WTC11 (cell line): Measurements from ENCODE around the gene GATA2. TPM values are rescaled to one million over a fixed set of nuclear protein-coding genes. Genes with fewer than 3 reads are reported as not detected.
A peak's percentile ranks its signal among the peaks of the same experiment; 100 is the strongest.

Experiments used
- ATAC-seq: fragments of 200-7000 bp; cut with Tn5 transposase; 2 replicates; pipeline ENCODE4 v1.10.0; 2021; ENCODE audit warnings: mild to moderate bottlenecking, moderate library complexity
- Bru-seq: library from RNA; stranded (reverse); fragments of 400-500 nt; gene quantifications from one replicate; lab custom pipeline; 2021; lab: Mats Ljungman, UMichigan
- CTCF ChIA-PET: fragments of 300-600 bp; sonication (Branson Sonifier 250); formaldehyde crosslinking; loops from one replicate; lab custom pipeline; 2021; ENCODE audit warnings: antibody characterized with exemption; lab: Charles Lee
- POLR2A ChIA-PET: fragments of 350-600 bp; sonication (Branson Sonifier 250); formaldehyde crosslinking; loops from one replicate; lab custom pipeline; 2021; ENCODE audit warnings: antibody characterized with exemption; lab: Charles Lee
- DNase-seq: peaks from one replicate; pipeline ENCODE4 v3.0.0; 2021; ENCODE audit warnings: low spot score
- H3K27ac Mint-ChIP-seq: 2 replicates; pipeline ENCODE4 v1.8.0; 2021; ENCODE audit warnings: mixed read lengths
- H3K27me3 Mint-ChIP-seq: 2 replicates; pipeline ENCODE4 v1.8.0; 2021; ENCODE audit warnings: low read depth, mild to moderate bottlenecking, moderate library complexity, mixed read lengths
- H3K36me3 Mint-ChIP-seq: 2 replicates; pipeline ENCODE4 v1.8.0; 2021; ENCODE audit warnings: mixed read lengths
- H3K4me1 Mint-ChIP-seq: 2 replicates; pipeline ENCODE4 v1.8.0; 2022; ENCODE audit warnings: mixed read lengths
- H3K4me3 Mint-ChIP-seq: 2 replicates; pipeline ENCODE4 v1.8.0; 2021; ENCODE audit warnings: mild to moderate bottlenecking, moderate library complexity, mixed read lengths
- H3K9me3 Mint-ChIP-seq: 2 replicates; pipeline ENCODE4 v1.8.0; 2021; ENCODE audit warnings: mixed read lengths
- CREM ChIP-seq: sonication (generic); formaldehyde crosslinking; IDR thresholded peaks from 2 replicates; pipeline ENCODE4 v1.8.1; 2022; ENCODE audit warnings: mild to moderate bottlenecking, missing genetic modification reagents, moderate library complexity
- ELF4 ChIP-seq: sonication (generic); formaldehyde crosslinking; IDR thresholded peaks from 2 replicates; pipeline ENCODE4 v1.8.1; 2022; ENCODE audit warnings: low read depth, mild to moderate bottlenecking, moderate library complexity, missing genetic modification reagents
- EMX1 ChIP-seq: fragments of 250-450 bp; sonication (Bioruptor Pico); IDR thresholded peaks from 2 replicates; pipeline ENCODE4 v1.8.0; 2021; ENCODE audit warnings: mild to moderate bottlenecking
- ESRRA ChIP-seq: sonication (generic); formaldehyde crosslinking; IDR thresholded peaks from 2 replicates; pipeline ENCODE4 v1.8.1; 2022; ENCODE audit warnings: mild to moderate bottlenecking, missing genetic modification reagents, borderline replicate concordance
- FOXP1 ChIP-seq: sonication (generic); formaldehyde crosslinking; IDR thresholded peaks from 2 replicates; pipeline ENCODE4 v1.8.0; 2022; ENCODE audit warnings: missing genetic modification reagents, mild to moderate bottlenecking, moderate library complexity, borderline replicate concordance
- GABPB1 ChIP-seq: sonication (generic); formaldehyde crosslinking; IDR thresholded peaks from 2 replicates; pipeline ENCODE4 v1.8.1; 2023; ENCODE audit warnings: mild to moderate bottlenecking, missing genetic modification reagents
- HMGA2 ChIP-seq: fragments of 250-450 bp; sonication (Bioruptor Pico); IDR thresholded peaks from 2 replicates; pipeline ENCODE4 v1.4.0; 2021; ENCODE audit warnings: mild to moderate bottlenecking, moderate library complexity
- JAZF1 ChIP-seq: fragments of 250-450 bp; sonication (Bioruptor Pico); IDR thresholded peaks from 2 replicates; pipeline ENCODE4 v1.9.0; 2021; ENCODE audit warnings: moderate library complexity, mild to moderate bottlenecking, inconsistent platforms
- NR1H2 ChIP-seq: sonication (generic); formaldehyde crosslinking; IDR thresholded peaks from 2 replicates; pipeline ENCODE4 v1.9.0; 2021; ENCODE audit warnings: mild to moderate bottlenecking, moderate library complexity, missing genetic modification reagents
- OVOL2 ChIP-seq: fragments of 250-450 bp; sonication (Bioruptor Pico); IDR thresholded peaks from 2 replicates; pipeline ENCODE4 v1.9.0; 2021; ENCODE audit warnings: mild to moderate bottlenecking, borderline replicate concordance
- PRRX2 ChIP-seq: fragments of 250-450 bp; sonication (Bioruptor Pico); IDR thresholded peaks from 2 replicates; pipeline ENCODE4 v1.8.0; 2021; ENCODE audit warnings: mild to moderate bottlenecking
- RELA ChIP-seq: sonication (generic); formaldehyde crosslinking; IDR thresholded peaks from 2 replicates; pipeline ENCODE4 v1.8.1; 2022; ENCODE audit warnings: missing genetic modification reagents, mild to moderate bottlenecking, borderline replicate concordance
- ZNF121 ChIP-seq: sonication (generic); formaldehyde crosslinking; IDR thresholded peaks from 2 replicates; pipeline ENCODE4 v1.8.0; 2023; ENCODE audit warnings: missing genetic modification reagents
- ZNF263 ChIP-seq: sonication (generic); formaldehyde crosslinking; IDR thresholded peaks from 2 replicates; pipeline ENCODE4 v1.8.1; 2022; ENCODE audit warnings: low read depth, mild to moderate bottlenecking, moderate library complexity, missing genetic modification reagents
- ZNF317 ChIP-seq: sonication (generic); formaldehyde crosslinking; IDR thresholded peaks from 2 replicates; pipeline ENCODE4 v1.8.1; 2023; ENCODE audit warnings: low read depth, mild to moderate bottlenecking, moderate library complexity, missing genetic modification reagents, borderline replicate concordance
- long read RNA-seq, 3 experiments: library from RNA in 1 of 3; library from capped mRNA in 1 of 3; library from polyadenylated mRNA in 1 of 3; unstranded in 2 of 3; stranded (forward) in 1 of 3; transcript quantifications; one replicate each; pipeline ENCODE4 v2.0.0, GENCODE V29; 2021
- total RNA-seq: library from RNA; stranded (reverse); gene quantifications from 3 replicates; pipeline ENCODE4 v1.2.3, GENCODE V29; 2021
- TF ChIP-seq, protein P1 (sequence below): sonication (generic); formaldehyde crosslinking; IDR thresholded peaks from 2 replicates; pipeline ENCODE4 v1.8.1; 2022; ENCODE audit warnings: mild to moderate bottlenecking, moderate library complexity, missing genetic modification reagents
- TF ChIP-seq, protein P2 (sequence below): sonication (generic); formaldehyde crosslinking; IDR thresholded peaks from 2 replicates; pipeline ENCODE4 v1.8.1; 2023; ENCODE audit warnings: mild to moderate bottlenecking, missing genetic modification reagents, moderate library complexity
- TF ChIP-seq, protein P3 (sequence below): sonication (generic); formaldehyde crosslinking; IDR thresholded peaks from 2 replicates; pipeline ENCODE4 v1.8.1; 2022; ENCODE audit warnings: missing genetic modification reagents, borderline replicate concordance
- TF ChIP-seq, protein P4 (sequence below): fragments of 200-600 bp; IDR thresholded peaks from 2 replicates; pipeline ENCODE4 v1.8.0; 2022; ENCODE audit warnings: antibody characterized with exemption
- TF ChIP-seq, protein P5 (sequence below): sonication (generic); formaldehyde crosslinking; IDR thresholded peaks from 2 replicates; pipeline ENCODE4 v1.8.0; 2022; ENCODE audit warnings: mild to moderate bottlenecking, missing genetic modification reagents
- TF ChIP-seq, protein P6 (sequence below): sonication (generic); formaldehyde crosslinking; conservative IDR thresholded peaks from 2 replicates; pipeline ENCODE4 v1.8.1; 2023; ENCODE audit warnings: mild to moderate bottlenecking, low read depth, missing genetic modification reagents, moderate library complexity

Gene GATA2
- total RNA-seq (1.3 to 1.6 TPM (median 1.5 TPM) in 3 replicates), Bru-seq, nascent RNA (percentile 29 among the genes with signal in this experiment)
- long read RNA-seq, experiment 1, partial matches to known transcripts = 12 of 12 reads
- long read RNA-seq, experiment 1, other reads (novel, unspliced or antisense) = 0 of 12 reads
- long read RNA-seq, experiment 2 = 0 reads
- long read RNA-seq, experiment 3 = 0 reads

DNA sequence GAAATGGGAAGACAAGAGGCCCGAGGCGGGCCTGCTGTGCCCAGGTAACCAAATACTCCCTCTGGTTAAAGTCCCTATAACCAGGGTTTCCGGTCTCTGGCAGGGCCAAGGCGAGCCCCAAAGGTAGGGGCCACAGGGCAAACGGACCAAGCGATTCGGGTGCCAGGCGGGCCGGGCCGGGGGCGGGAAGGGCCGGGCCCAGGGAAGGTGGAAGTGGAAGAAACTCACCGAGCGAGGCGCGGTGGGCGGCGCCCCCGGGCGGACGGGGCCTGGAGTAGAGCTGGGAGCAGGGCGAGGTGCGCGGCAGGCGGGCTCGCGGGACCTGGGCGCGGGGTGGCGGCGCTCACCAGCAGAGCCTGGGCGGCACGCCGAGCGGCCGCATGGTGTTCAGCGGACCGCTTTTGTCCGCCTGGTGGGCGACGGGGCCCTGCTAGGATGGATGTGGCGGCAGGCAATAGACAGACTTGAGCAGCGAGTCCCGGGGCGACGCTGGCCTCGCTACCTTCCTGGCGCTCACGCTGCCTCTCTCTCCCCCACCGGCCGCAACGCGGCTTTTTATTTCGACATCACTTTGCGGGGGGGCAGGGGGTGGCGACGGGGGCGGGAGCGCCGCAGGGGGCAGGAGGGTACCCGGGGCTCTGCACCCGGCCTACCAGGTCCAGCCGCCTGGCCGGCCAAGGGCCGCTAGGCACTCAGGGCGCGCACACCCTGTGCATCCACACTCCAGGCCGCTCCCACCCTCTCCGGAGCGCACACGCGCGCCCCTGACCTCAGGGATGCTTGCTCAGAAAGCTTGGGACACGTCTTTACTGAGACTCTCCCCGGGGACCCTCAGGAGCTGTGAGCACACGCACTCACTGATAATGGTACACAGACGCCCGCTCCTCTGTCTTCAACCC, at the start of gene GATA2:
Gene GATA2 (minus strand): TSS at position 531 of the 899 bp plus-strand sequence. CDS start 6,170 bp downstream, outside the sequence.
- ATAC-seq = no peak
- peaks cover 100% of the 10 kb centered on the region for H3K27me3 Mint-ChIP-seq
- POLR2A ChIA-PET = no interaction called here
- TF ChIP-seq RELA (no peak), OVOL2 (CRISPR knock-in tag) (no peak), CREM (CRISPR knock-in tag) (no peak), EMX1 (CRISPR knock-in tag) (no peak), GABPB1 (CRISPR knock-in tag) (0 out of 2 replicates have a peak, but pooled peaks have one; percentile 12)
- H3K9me3 Mint-ChIP-seq = no peaks in the 10 kb centered on the region
- H3K4me1 Mint-ChIP-seq = peaks cover 40% of the 10 kb centered on the region
- DNase-seq = no peak
- no peak within 1 kb of the TSS for H3K27ac Mint-ChIP-seq
- H3K4me3 Mint-ChIP-seq = peak within 1 kb of the TSS; percentile 63
- no peaks in the 10 kb centered on the region for H3K36me3 Mint-ChIP-seq
- CTCF ChIA-PET = interaction anchor here (0.9 to 3.6 kb wide), 6 partner anchors 8 to 116 kb away, joined by 3 to 14 read pairs (median 5); no protein-coding TSS in a partner anchor

DNA sequence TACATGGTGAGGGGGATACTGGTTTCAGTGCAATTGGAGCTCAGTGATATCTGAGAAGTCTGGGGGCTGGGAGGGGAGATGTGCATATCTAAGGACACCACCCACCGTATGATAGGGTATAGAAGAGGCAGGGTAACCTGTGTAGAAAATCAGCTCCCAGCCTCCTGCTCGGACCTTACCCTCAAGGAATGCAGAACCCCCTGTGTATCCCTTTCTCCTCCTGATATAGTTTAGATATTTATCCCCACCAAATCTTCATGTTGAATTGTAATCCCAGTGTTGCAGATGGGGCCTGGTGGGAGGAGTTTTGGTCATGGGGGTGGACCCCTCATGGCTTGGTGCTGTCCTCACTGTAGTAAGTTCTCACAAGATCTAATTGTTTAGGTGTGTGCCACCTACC, 48.2 kb upstream of the GATA2 start:
- DNase-seq (no peak), ATAC-seq (no peak)
- Mint-ChIP-seq H3K36me3 (peaks cover 6% of the 10 kb centered on the region), H3K27ac (no peak overlapping the region), H3K27me3 (peaks cover 23% of the 10 kb centered on the region), H3K4me3 (no peak overlapping the region), H3K4me1 (no peaks in the 10 kb centered on the region), H3K9me3 (peaks cover 21% of the 10 kb centered on the region)
- POLR2A ChIA-PET = no interaction called here
- TF ChIP-seq ESRRA (CRISPR knock-in tag) (no peak), HMGA2 (CRISPR knock-in tag) (no peak), ELF4 (CRISPR knock-in tag) (no peak), NR1H2 (CRISPR knock-in tag) (no peak), GABPB1 (CRISPR knock-in tag) (no peak), ZNF263 (CRISPR knock-in tag) (no peak), JAZF1 (CRISPR knock-in tag) (no peak), ZNF317 (CRISPR knock-in tag) (no peak), ZNF121 (no peak), FOXP1 (CRISPR knock-in tag) (no peak), PRRX2 (no peak), CREM (CRISPR knock-in tag) (no peak)
- TF ChIP-seq, protein P1, sequence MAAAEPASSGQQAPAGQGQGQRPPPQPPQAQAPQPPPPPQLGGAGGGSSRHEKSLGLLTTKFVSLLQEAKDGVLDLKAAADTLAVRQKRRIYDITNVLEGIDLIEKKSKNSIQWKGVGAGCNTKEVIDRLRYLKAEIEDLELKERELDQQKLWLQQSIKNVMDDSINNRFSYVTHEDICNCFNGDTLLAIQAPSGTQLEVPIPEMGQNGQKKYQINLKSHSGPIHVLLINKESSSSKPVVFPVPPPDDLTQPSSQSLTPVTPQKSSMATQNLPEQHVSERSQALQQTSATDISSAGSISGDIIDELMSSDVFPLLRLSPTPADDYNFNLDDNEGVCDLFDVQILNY (CRISPR knock-in tag) = no peak
- TF ChIP-seq, protein P2, sequence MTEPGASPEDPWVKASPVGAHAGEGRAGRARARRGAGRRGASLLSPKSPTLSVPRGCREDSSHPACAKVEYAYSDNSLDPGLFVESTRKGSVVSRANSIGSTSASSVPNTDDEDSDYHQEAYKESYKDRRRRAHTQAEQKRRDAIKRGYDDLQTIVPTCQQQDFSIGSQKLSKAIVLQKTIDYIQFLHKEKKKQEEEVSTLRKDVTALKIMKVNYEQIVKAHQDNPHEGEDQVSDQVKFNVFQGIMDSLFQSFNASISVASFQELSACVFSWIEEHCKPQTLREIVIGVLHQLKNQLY (CRISPR knock-in tag) = no peak
- TF ChIP-seq, protein P3, sequence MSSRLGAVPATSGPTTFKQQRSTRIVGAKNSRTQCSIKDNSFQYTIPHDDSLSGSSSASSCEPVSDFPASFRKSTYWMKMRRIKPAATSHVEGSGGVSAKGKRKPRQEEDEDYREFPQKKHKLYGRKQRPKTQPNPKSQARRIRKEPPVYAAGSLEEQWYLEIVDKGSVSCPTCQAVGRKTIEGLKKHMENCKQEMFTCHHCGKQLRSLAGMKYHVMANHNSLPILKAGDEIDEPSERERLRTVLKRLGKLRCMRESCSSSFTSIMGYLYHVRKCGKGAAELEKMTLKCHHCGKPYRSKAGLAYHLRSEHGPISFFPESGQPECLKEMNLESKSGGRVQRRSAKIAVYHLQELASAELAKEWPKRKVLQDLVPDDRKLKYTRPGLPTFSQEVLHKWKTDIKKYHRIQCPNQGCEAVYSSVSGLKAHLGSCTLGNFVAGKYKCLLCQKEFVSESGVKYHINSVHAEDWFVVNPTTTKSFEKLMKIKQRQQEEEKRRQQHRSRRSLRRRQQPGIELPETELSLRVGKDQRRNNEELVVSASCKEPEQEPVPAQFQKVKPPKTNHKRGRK (CRISPR knock-in tag) = no peak
- TF ChIP-seq, protein P4, sequence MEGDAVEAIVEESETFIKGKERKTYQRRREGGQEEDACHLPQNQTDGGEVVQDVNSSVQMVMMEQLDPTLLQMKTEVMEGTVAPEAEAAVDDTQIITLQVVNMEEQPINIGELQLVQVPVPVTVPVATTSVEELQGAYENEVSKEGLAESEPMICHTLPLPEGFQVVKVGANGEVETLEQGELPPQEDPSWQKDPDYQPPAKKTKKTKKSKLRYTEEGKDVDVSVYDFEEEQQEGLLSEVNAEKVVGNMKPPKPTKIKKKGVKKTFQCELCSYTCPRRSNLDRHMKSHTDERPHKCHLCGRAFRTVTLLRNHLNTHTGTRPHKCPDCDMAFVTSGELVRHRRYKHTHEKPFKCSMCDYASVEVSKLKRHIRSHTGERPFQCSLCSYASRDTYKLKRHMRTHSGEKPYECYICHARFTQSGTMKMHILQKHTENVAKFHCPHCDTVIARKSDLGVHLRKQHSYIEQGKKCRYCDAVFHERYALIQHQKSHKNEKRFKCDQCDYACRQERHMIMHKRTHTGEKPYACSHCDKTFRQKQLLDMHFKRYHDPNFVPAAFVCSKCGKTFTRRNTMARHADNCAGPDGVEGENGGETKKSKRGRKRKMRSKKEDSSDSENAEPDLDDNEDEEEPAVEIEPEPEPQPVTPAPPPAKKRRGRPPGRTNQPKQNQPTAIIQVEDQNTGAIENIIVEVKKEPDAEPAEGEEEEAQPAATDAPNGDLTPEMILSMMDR = no peak
- TF ChIP-seq, protein P5, sequence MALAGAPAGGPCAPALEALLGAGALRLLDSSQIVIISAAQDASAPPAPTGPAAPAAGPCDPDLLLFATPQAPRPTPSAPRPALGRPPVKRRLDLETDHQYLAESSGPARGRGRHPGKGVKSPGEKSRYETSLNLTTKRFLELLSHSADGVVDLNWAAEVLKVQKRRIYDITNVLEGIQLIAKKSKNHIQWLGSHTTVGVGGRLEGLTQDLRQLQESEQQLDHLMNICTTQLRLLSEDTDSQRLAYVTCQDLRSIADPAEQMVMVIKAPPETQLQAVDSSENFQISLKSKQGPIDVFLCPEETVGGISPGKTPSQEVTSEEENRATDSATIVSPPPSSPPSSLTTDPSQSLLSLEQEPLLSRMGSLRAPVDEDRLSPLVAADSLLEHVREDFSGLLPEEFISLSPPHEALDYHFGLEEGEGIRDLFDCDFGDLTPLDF (CRISPR knock-in tag) = no peak
- TF ChIP-seq, protein P6, sequence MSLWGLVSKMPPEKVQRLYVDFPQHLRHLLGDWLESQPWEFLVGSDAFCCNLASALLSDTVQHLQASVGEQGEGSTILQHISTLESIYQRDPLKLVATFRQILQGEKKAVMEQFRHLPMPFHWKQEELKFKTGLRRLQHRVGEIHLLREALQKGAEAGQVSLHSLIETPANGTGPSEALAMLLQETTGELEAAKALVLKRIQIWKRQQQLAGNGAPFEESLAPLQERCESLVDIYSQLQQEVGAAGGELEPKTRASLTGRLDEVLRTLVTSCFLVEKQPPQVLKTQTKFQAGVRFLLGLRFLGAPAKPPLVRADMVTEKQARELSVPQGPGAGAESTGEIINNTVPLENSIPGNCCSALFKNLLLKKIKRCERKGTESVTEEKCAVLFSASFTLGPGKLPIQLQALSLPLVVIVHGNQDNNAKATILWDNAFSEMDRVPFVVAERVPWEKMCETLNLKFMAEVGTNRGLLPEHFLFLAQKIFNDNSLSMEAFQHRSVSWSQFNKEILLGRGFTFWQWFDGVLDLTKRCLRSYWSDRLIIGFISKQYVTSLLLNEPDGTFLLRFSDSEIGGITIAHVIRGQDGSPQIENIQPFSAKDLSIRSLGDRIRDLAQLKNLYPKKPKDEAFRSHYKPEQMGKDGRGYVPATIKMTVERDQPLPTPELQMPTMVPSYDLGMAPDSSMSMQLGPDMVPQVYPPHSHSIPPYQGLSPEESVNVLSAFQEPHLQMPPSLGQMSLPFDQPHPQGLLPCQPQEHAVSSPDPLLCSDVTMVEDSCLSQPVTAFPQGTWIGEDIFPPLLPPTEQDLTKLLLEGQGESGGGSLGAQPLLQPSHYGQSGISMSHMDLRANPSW (CRISPR knock-in tag) = no peak
- CTCF ChIA-PET = no interaction called here
